HG02678 (cell line): ENCODE measurements around the gene ORMDL3.
A peak's percentile ranks its signal among the peaks of the same experiment; 100 is the strongest.

Source experiments
- ATAC-seq: cut with Tn5 transposase; IDR thresholded peaks from one replicate; pipeline ENCODE4 v1.9.1; 2021; ENCODE audit warnings: mild to moderate bottlenecking, moderate library complexity; ENCODE audit not compliant: unreplicated experiment

ORMDL3 gene

DNA sequence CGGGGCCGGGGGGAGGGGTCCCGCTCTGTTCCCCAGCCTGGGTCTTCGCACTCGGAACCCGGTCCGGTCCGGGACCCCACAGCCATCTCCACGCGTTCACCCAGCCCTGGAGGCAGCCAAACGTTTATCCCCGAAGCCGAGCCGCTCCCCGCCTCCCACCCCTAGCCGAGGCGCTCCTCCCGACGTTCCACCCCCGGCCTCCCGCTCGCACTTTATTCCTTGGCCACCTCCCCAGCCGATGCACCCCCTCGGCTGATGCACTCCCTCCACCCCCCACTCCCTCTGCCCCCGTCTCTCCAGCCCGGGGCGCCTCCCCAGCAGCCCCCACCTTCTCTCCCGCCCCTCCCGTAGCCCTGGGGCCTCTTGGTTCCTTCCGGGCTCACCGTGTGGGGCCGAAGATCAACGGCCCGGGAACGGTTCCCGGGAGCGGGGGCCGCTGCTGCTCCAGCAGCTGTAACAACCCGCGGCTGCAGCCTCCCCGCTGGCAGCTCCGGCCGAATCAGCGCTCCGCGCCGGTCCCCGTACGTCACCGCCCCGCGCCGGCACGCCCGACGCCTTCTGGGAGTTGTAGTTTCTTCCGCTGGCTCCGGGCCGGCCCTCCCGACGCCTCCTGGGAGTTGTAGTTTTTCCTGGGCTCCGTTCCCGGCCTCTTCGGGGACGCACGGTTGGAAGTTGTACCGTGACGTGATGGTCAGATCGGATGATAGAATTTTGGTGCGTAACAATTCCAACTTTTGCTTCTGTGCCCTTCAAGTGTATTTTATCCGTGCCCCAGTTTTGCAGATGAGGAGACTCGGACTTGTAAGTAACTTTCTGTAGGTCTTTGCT is at the start of gene ORMDL3, which contains the start of gene LRRC3C:
Gene ORMDL3, minus strand, starts transcription at position 501 of the 828 bp plus-strand sequence. CDS start 3,398 bp downstream, outside the sequence.
Gene LRRC3C, plus strand, starts transcription at position 632 of the 828 bp plus-strand sequence. CDS start 13,792 bp downstream, outside the sequence.
- peak; percentile 81 for ATAC-seq

DNA sequence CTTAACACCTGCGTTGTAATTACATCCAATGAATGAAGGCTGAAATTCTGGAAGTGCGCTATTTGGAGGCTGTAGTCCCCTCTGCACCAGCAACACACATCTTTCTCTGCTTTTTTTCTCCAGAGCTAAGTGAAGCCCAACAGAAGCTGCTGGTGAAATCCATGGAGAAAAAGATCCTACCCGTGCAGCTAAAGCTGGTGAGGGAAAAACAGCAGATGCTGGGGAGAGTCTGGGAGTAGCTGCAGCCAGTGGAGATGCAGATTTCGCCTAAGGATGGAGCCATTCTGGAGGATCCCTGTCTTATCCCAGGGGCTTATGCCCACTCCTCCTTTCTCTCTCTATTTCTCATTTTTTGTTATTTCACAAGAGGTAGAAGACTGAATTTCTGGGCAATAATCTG is 48.4 kb upstream of the ORMDL3 start:
- ATAC-seq = no peak

- no peak for ATAC-seq
These were observed 47.0 kb upstream of the ORMDL3 start for GRCh38 chr17:39974433-39974832.

DNA sequence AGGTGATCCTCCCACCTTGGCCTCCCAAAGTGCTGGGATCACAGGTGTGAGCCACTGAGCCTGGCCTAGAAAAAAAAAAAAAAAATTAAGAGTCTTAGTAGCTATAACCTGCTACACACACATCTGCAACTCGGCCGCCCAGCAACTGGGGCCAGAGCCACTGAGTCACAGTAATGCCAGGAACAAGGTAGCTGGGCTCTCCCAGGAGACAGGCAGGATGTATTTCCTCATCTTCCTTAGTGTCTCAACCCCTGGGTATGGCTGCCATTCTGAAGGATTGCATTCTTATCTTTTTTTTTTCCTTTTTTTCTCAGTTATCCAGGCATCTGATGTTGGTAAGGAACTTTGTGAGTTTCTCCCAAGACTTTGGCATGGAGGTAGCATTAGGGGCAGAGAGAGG is 46.1 kb upstream of the ORMDL3 start:
- ATAC-seq = no peak

DNA sequence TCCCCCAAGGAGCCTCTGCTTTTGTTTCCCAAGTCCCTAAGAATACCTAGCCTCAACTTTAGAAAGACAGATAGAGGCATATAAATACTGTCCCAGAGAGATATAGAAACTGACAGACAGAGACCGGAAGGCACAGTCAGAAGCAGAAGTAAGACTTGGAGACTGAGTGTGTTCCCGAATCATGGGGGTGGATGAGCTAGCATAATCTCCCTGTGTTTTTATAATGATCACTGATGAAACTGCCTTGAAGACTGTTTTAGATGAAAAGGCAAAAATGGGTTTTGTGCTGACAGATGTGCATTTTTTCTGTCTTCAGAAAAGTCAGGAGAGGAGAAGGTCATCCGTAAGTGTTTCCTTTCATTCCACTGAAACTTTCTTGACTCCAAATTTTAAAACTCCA is 44.9 kb upstream of the ORMDL3 start:
- no peak for ATAC-seq

DNA sequence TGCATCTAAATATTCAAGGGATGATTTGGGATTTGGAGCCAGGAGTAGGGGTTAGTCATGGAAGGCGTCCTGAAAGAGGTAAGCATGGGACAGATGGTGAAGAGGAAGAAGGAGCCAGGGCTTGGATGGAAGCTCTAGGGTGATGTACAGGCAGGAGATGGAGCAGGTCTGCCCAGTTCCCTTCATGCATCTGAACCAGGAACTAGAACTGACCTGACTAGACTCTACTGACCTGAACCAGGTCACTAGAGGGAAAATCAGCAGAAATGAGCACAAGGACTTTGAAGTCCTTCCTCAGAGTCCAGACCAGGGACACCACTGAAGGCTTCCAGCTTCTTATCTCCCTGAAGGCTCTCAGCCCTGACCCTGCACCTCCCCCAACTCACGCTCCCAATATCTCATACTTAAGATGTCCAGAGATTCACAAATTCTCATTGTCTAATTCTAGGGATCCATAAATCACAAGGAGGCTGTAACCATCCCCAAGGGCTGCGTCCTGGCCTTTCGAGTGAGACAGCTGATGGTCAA is 43.7 kb upstream of the ORMDL3 start:
- no peak for ATAC-seq

DNA sequence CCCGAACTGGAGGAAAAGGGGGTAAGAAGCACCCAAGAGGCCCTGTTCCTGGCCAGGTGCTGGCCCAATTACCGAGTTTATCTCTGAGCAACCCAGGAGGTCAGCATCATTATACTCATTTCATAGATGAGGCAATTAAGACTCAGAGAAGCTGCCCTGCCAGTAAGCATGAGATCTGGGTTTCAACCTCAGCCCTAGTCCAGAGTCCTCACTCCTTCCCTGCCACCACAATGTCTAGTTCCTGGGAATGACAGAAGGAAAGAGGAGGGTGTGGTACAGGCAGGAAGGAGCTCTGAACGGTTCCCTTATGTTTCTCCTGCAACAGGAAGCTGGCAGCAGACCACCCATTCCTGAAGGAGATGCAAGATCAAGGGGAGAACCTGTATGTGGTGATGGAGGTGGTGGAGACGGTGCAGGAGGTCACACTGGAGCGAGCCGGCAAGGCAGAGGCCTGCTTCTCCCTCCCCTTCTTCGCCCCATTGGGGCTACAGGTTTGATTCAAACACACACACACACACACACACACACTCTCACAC is 42.8 kb upstream of the ORMDL3 start:
- no peak for ATAC-seq

GRCh38 chr17:39969375-39969774 is 42.0 kb upstream of the ORMDL3 start:
- ATAC-seq = no peak

DNA sequence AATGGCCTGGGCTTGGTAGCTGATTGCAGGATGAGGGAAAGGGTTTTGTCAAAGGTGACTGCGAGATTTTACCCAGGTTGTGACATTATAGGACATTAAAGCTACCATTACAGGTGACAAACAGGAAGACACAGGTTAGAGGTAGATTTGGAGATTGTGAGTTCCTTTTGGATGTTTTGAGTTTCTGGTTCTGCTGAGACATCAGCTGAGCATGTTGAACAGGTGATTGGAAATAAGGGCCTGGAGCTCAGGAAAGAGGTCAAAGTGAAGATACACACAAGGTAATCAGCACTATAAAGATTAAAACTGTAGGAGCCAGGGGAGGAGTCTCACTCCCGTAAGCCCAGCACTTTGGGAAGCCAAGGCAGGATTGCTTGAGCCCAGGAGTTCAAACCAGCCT is 41.4 kb upstream of the ORMDL3 start:
- no peak for ATAC-seq

- ATAC-seq = no peak
These were observed 39.4 kb upstream of the ORMDL3 start for GRCh38 chr17:39966771-39967170.

- no peak for ATAC-seq
These were observed 37.8 kb upstream of the ORMDL3 start for GRCh38 chr17:39965017-39965699.

- ATAC-seq = no peak
These were observed 36.4 kb upstream of the ORMDL3 start for GRCh38 chr17:39963829-39964228.

GRCh38 chr17:39962642-39963220 is 35.3 kb upstream of the ORMDL3 start, which contains the start of gene GSDMA:
Gene GSDMA (plus strand): TSS chr17:39963004. CDS start chr17:39965688, 2,684 bp downstream.
- no peak for ATAC-seq

DNA sequence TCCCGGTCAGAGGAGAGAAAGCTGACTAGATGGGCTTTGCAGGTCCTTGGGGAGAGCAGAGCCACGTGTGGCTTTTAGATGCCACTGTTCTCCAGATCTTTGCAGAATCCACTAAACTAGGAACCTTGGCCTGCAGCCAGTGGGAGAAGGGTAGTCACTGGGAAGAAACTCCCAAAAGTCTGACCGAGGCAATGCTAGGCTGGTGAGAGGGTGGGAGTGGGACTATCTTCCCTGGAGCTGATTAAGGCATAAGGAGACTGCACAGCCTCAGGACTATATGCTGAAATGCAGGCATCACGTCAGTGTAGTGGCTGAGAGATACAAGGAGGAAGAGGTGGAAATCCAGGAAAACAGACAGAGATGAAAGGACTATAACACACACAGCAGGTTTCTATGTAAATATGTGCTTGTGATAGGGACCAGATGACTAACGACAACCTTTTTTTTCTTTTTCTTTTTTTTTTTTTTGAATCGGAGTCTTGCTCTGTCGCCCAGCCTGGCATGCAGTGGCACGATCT is 33.2 kb upstream of the ORMDL3 start:
- no peak for ATAC-seq

- ATAC-seq = no peak
These were observed 28.4 kb upstream of the ORMDL3 start for GRCh38 chr17:39955726-39956225.

DNA sequence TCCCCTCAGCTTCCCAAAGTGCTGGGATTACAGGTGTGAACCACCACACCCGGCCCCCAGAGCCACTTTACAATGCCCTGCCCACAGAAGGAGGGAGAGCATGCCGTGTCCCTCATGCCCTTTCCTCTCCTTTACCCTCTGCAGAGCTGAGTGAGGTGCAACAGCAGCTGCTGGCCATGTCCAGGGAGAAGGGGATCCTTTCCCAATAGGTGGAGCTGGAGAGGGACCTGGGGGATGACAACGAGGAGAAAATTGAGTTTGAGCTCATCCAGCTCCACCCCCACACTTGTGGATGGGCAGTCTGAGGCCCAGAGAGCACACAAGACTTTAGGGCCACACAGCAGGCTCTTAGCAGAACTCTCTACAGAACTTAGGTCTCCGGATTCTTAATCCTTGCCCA is 27.5 kb upstream of the ORMDL3 start:
- no peak for ATAC-seq

DNA sequence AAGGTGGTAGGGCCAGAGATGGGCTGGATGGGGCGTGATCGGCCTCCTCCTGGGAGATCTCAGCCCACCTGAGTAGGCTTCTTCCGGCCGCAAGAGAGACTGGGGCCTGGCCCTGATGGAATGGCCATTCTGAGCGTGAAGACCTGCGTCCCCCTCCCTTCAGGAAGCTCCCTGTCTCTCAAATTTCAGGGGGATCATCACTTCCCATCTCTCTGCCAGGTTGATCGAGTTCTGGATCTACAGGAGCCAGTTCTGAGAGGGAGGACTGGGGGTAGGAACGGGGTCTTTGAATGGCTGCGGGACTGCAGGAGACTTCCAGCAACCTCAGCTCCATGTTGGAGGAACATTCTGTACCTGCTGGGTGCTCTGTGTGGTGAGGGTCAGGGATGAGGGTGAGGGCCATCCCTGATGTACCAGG is 26.1 kb upstream of the ORMDL3 start:
- no peak for ATAC-seq

GRCh38 chr17:39952680-39953470 is 25.5 kb upstream of the ORMDL3 start:
- peak; percentile 82 for ATAC-seq

DNA sequence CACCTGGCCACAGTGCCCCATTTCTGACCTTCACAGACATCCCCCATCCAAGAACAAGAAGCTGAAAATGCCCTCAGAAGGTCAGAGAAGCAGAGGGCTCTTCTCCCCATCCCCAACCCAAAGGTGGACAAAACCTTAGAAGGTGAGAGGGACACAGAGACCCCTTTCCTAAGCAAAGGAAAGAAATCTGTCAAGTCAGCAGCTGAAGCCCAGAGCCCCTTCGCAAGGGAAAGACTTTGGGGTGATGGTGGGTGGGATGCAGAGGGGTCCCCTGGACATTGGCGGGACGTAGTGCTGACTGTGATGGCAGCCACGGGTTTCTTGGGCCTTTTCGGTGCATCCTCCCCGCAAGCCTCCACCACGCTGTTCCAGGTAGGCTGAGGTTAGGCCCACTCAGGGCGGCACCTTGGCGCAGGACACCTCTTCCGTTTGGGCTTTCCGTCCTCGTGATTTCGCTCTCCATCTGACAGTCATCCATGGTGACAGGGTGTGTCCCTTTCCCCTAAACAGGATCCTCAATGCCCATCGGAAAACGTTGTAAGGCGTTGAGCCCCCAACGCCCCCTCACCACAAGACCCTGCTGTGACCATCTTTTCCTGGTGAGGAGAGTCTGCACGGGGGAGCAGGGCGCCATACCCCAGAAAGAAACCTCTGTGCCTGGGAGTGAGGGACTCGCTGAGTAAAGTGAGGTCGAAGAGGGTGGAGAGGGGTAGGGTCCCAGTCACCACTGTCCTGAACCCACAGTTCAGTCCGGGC is 24.7 kb upstream of the ORMDL3 start:
- ATAC-seq = no peak
